ENCODE data around the gene NIPAL4.

NIPAL4 gene

GRCh38 chr5:157514974-157515373 is 55.0 kb downstream of the NIPAL4 start:
- no peak for DNase-seq (ENCODE audit: low read depth in 2 of 3, low spot score in 2 of 3)

GRCh38 chr5:157516006-157516405 is 56.0 kb downstream of the NIPAL4 start:
- peak in 1 of 3 experiments; percentile 18 for DNase-seq (ENCODE audit: low read depth in 2 of 3, low spot score in 2 of 3)

GRCh38 chr5:157516626-157517325 is 56.8 kb downstream of the NIPAL4 start:
- DNase-seq (ENCODE audit: low read depth in 2 of 3, low spot score in 2 of 3): no peak

- no peak for DNase-seq (ENCODE audit: low read depth in 2 of 3, low spot score in 2 of 3)
Observed at GRCh38 chr5:157518963-157519362, 59.0 kb downstream of the NIPAL4 start.

GRCh38 chr5:157519579-157520253 is 59.7 kb downstream of the NIPAL4 start:
- DNase-seq (ENCODE audit: low read depth in 2 of 3, low spot score in 2 of 3): no peak

GRCh38 chr5:157520911-157521703 is 61.1 kb downstream of the NIPAL4 start:
- no peak for DNase-seq (ENCODE audit: low read depth in 2 of 3, low spot score in 2 of 3)

- no peak for DNase-seq (ENCODE audit: low read depth in 2 of 3, low spot score in 2 of 3)
Observed at GRCh38 chr5:157521704-157522029, 61.7 kb downstream of the NIPAL4 start.

- DNase-seq (ENCODE audit: low read depth in 2 of 3, low spot score in 2 of 3): no peak
Observed at GRCh38 chr5:157523976-157524375, 64.0 kb downstream of the NIPAL4 start.

Data from activated CD8-positive, alpha-beta memory T cell treated with anti-CD3 and anti-CD28 coated beads for 48 hours (primary cell).